ENCODE data around the gene H3-3A. TPM values are rescaled to one million over a fixed set of nuclear protein-coding genes. Genes with fewer than 3 reads are reported as not detected.

The H3-3A gene
- total RNA-seq, 1 experiment from 2014 or later, result 894 TPM

- DNase-seq (ENCODE audit: low spot score) (no peak), ATAC-seq (no peak; the same call in 1 of the 2 replicates)
- ChIA-PET POLR2A (no interaction called here), CTCF (interaction anchor here (1.1 to 5.2 kb wide), 4 partner anchors 23 to 234 kb away, joined by 3 to 23 read pairs (median 8); no protein-coding TSS in a partner anchor)
- Mint-ChIP-seq H3K9me3 (no peaks in the 10 kb centered on the region), H3K4me1 (peaks cover 29% of the 10 kb centered on the region), H3K36me3 (no peaks in the 10 kb centered on the region), H3K27ac (no peak overlapping the region), H3K27me3 (ENCODE audit: low read depth) (peaks cover 19% of the 10 kb centered on the region), H3K4me3 (no peak overlapping the region)
- TF ChIP-seq ZNF263 (CRISPR knock-in tag; IDR thresholded peaks at IDR 0.05; ENCODE audit: low read depth), result no peak
- TF ChIP-seq ZNF532 (CRISPR knock-in tag; IDR thresholded peaks at IDR 0.05; ENCODE audit: borderline replicate concordance), result no peak
- no peak for TF ChIP-seq E2F5 (CRISPR knock-in tag; IDR thresholded peaks at IDR 0.05)
- TF ChIP-seq OVOL2 (CRISPR knock-in tag; IDR thresholded peaks at IDR 0.05; ENCODE audit: borderline replicate concordance), result no peak
- no peak for TF ChIP-seq IRF1 (CRISPR knock-in tag; IDR thresholded peaks at IDR 0.05)
- TF ChIP-seq, protein P1, sequence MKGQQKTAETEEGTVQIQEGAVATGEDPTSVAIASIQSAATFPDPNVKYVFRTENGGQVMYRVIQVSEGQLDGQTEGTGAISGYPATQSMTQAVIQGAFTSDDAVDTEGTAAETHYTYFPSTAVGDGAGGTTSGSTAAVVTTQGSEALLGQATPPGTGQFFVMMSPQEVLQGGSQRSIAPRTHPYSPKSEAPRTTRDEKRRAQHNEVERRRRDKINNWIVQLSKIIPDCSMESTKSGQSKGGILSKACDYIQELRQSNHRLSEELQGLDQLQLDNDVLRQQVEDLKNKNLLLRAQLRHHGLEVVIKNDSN (CRISPR knock-in tag; IDR thresholded peaks at IDR 0.05), result no peak
- TF ChIP-seq FOXK1 (CRISPR knock-in tag; IDR thresholded peaks at IDR 0.05), result no peak
- TF ChIP-seq, protein P2, sequence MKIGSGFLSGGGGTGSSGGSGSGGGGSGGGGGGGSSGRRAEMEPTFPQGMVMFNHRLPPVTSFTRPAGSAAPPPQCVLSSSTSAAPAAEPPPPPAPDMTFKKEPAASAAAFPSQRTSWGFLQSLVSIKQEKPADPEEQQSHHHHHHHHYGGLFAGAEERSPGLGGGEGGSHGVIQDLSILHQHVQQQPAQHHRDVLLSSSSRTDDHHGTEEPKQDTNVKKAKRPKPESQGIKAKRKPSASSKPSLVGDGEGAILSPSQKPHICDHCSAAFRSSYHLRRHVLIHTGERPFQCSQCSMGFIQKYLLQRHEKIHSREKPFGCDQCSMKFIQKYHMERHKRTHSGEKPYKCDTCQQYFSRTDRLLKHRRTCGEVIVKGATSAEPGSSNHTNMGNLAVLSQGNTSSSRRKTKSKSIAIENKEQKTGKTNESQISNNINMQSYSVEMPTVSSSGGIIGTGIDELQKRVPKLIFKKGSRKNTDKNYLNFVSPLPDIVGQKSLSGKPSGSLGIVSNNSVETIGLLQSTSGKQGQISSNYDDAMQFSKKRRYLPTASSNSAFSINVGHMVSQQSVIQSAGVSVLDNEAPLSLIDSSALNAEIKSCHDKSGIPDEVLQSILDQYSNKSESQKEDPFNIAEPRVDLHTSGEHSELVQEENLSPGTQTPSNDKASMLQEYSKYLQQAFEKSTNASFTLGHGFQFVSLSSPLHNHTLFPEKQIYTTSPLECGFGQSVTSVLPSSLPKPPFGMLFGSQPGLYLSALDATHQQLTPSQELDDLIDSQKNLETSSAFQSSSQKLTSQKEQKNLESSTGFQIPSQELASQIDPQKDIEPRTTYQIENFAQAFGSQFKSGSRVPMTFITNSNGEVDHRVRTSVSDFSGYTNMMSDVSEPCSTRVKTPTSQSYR (CRISPR knock-in tag; IDR thresholded peaks at IDR 0.05), result no peak
- no peak for TF ChIP-seq CBFB (CRISPR knock-in tag; IDR thresholded peaks at IDR 0.05; ENCODE audit: low read depth)
- no peak for TF ChIP-seq ZNF396 (CRISPR knock-in tag; IDR thresholded peaks at IDR 0.05; ENCODE audit: borderline replicate concordance)
- no peak for TF ChIP-seq PREB (CRISPR knock-in tag; IDR thresholded peaks at IDR 0.05; ENCODE audit: borderline replicate concordance)
- no peak for TF ChIP-seq E2F1 (CRISPR knock-in tag; IDR thresholded peaks at IDR 0.05)
- no peak for TF ChIP-seq TP53 (CRISPR knock-in tag; IDR thresholded peaks at IDR 0.05)
- no peak for TF ChIP-seq EMX1 (CRISPR knock-in tag; IDR thresholded peaks at IDR 0.05)
- TF ChIP-seq ETV6 (CRISPR knock-in tag; IDR thresholded peaks at IDR 0.05), result no peak
- no peak for TF ChIP-seq JUN (CRISPR knock-in tag; IDR thresholded peaks at IDR 0.05)
- no peak for TF ChIP-seq FOXJ3 (CRISPR knock-in tag; IDR thresholded peaks at IDR 0.05; ENCODE audit: borderline replicate concordance)
Measured at GRCh38 chr1:226098870-226099835, 36.6 kb downstream of the H3-3A start.

All from WTC11 (cell line).